H1 (cell line): Measurements from ENCODE around the gene CDH16. TPM values are rescaled to one million over a fixed set of nuclear protein-coding genes. Genes with fewer than 3 reads are reported as not detected.

Experiments used
- CTCF ChIA-PET: fragments of 300-600 bp; sonication (Branson Sonifier 250); formaldehyde crosslinking; loops from one replicate; lab custom pipeline; 2021; ENCODE audit not compliant: partially characterized antibody; lab: Charles Lee
- POLR2A ChIA-PET: fragments of 300-600 bp; sonication (Branson Sonifier 250); formaldehyde crosslinking; loops from one replicate; lab custom pipeline; 2021; ENCODE audit warnings: inconsistent platforms; ENCODE audit not compliant: partially characterized antibody; lab: Charles Lee
- DNase-seq, 2 experiments: peaks; one replicate each; pipeline versions ENCODE4 v3.0.0 to v3.0.0-alpha.2; 2010 to 2022; ENCODE audit warnings: low spot score in 2 of 2, low read depth in 1 of 2, mixed read lengths in 1 of 2
- FAIRE-seq: peaks from 2 replicates; lab custom pipeline; 2011; peaks lifted over from hg19 to GRCh38; lab: Jason Lieb, UNC
- H2AFZ ChIP-seq: 2 replicates; pipeline ENCODE4 v1.8.1; 2012; ENCODE audit warnings: low read length, inconsistent platforms
- H2AK5ac ChIP-seq: 2 replicates; pipeline ENCODE4 v1.6.1; 2013; ENCODE audit warnings: low read depth, low read length
- H2BK120ac ChIP-seq: replicated peaks from 2 replicates; pipeline ENCODE3; 2013; ENCODE audit warnings: low read depth, low read length, inconsistent platforms
- H2BK12ac ChIP-seq: 2 replicates; pipeline ENCODE4 v1.6.1; 2013; ENCODE audit warnings: low read depth, low read length
- H2BK15ac ChIP-seq: 2 replicates; pipeline ENCODE4 v1.6.1; 2013; ENCODE audit warnings: low read length
- H2BK20ac ChIP-seq: 2 replicates; pipeline ENCODE4 v1.6.1; 2013; ENCODE audit warnings: low read length
- H2BK5ac ChIP-seq: 2 replicates; pipeline ENCODE4 v1.6.1; 2013; ENCODE audit warnings: low read depth, low read length
- H3K14ac ChIP-seq: 2 replicates; pipeline ENCODE4 v1.6.1; 2013; ENCODE audit warnings: inconsistent platforms; ENCODE audit not compliant: insufficient read length
- H3K18ac ChIP-seq: 2 replicates; pipeline ENCODE4 v1.6.1; 2013; ENCODE audit warnings: low read length; ENCODE audit errors: extremely low read depth
- H3K23ac ChIP-seq: 2 replicates; pipeline ENCODE4 v1.6.1; 2013; ENCODE audit warnings: inconsistent platforms; ENCODE audit not compliant: insufficient read length
- H3K23me2 ChIP-seq: 2 replicates; pipeline ENCODE4 v1.6.1; 2013; ENCODE audit warnings: low read depth, low read length
- H3K27ac ChIP-seq: 2 replicates; pipeline ENCODE4 v1.6.1; 2011; ENCODE audit warnings: low read depth, low read length, inconsistent platforms
- H3K27me3 ChIP-seq, 4 experiments: replicated peaks in 1 of 4; 1 replicate in 1 of 4; 2 replicates in 3 of 4; pipeline versions ENCODE4 v1.6.1 to v1.8.1; 2011 to 2013; ENCODE audit warnings: low read length in 3 of 4, mild to moderate bottlenecking in 3 of 4, inconsistent platforms in 2 of 4, mixed read lengths in 2 of 4, moderate library complexity in 1 of 4; ENCODE audit not compliant: control insufficient read depth in 3 of 4, insufficient read depth in 3 of 4; ENCODE audit errors: extremely low read depth in 1 of 4
- H3K36me3 ChIP-seq, 4 experiments: 2 replicates each; pipeline versions ENCODE4 v1.6.1 to v1.8.1; 2011 to 2013; ENCODE audit warnings: mild to moderate bottlenecking in 4 of 4, low read length in 3 of 4, moderate library complexity in 2 of 4, control low read depth in 1 of 4, inconsistent platforms in 1 of 4; ENCODE audit not compliant: insufficient read depth in 4 of 4, control insufficient read depth in 2 of 4
- H3K4ac ChIP-seq: replicated peaks from 2 replicates; pipeline ENCODE3; 2013; ENCODE audit warnings: low read length, low read depth, mixed read lengths, inconsistent platforms; ENCODE audit not compliant: insufficient read length
- H3K4me1 ChIP-seq, 4 experiments: replicated peaks in 1 of 4; 1 replicate in 1 of 4; 2 replicates in 3 of 4; pipeline versions ENCODE4 v1.6.1 to v1.8.1; 2011 to 2013; ENCODE audit warnings: low read length in 3 of 4, inconsistent platforms in 2 of 4, mixed read lengths in 1 of 4; ENCODE audit not compliant: insufficient read depth in 4 of 4, control insufficient read depth in 3 of 4
- H3K4me2 ChIP-seq, 2 experiments: 2 replicates each; pipeline versions ENCODE4 v1.6.1 to v1.8.1; 2011 to 2013; ENCODE audit warnings: low read depth in 2 of 2, low read length in 2 of 2, control low read depth in 1 of 2, inconsistent platforms in 1 of 2, mild to moderate bottlenecking in 1 of 2; ENCODE audit not compliant: insufficient read depth in 1 of 2
- H3K4me3 ChIP-seq, 4 experiments: fragments of 200-600, 300-600 bp in 1 of 4; sonication (generic), shearing (Covaris generic), sonication (Bioruptor Twin) in 1 of 4; 2 replicates each; pipeline versions ENCODE4 v1.5.1 to v1.8.1; 2011 to 2016; ENCODE audit warnings: low read length in 4 of 4, low read depth in 3 of 4, control low read depth in 2 of 4, inconsistent platforms in 2 of 4, mild to moderate bottlenecking in 2 of 4, mixed read lengths in 1 of 4, moderate library complexity in 1 of 4; ENCODE audit not compliant: insufficient read depth in 2 of 4; ENCODE audit errors: extremely low read depth in 1 of 4
- H3K56ac ChIP-seq: replicated peaks from 2 replicates; pipeline ENCODE3; 2013; ENCODE audit warnings: low read depth, mild to moderate bottlenecking, mixed read lengths, low read length, inconsistent platforms; ENCODE audit not compliant: insufficient read length
- H3K79me1 ChIP-seq: 2 replicates; pipeline ENCODE4 v1.6.1; 2013; ENCODE audit warnings: low read depth, low read length, control low read depth
- H3K79me2 ChIP-seq, 2 experiments: 2 replicates each; pipeline versions ENCODE4 v1.6.1 to v1.8.1; 2012 to 2013; ENCODE audit warnings: low read length in 2 of 2, mild to moderate bottlenecking in 2 of 2, inconsistent platforms in 1 of 2; ENCODE audit not compliant: insufficient read depth in 2 of 2, control insufficient read depth in 1 of 2
- H3K9ac ChIP-seq, 4 experiments: replicated peaks in 1 of 4; 1 replicate in 1 of 4; 2 replicates in 3 of 4; pipeline versions ENCODE4 v1.6.1 to v1.8.1; 2011 to 2013; ENCODE audit warnings: low read depth in 3 of 4, low read length in 3 of 4, control low read depth in 2 of 4, mild to moderate bottlenecking in 2 of 4, moderate library complexity in 2 of 4, inconsistent platforms in 1 of 4; ENCODE audit errors: extremely low read depth in 1 of 4
- H3K9me3 ChIP-seq, 2 experiments: 2 replicates each; pipeline versions ENCODE4 v1.6.1 to v1.8.1; 2012 to 2013; ENCODE audit warnings: mild to moderate bottlenecking in 2 of 2, moderate library complexity in 2 of 2, control low read depth in 1 of 2, inconsistent platforms in 1 of 2, low read depth in 1 of 2, low read length in 1 of 2, mixed read lengths in 1 of 2; ENCODE audit not compliant: insufficient read depth in 2 of 2
- H4K20me1 ChIP-seq, 2 experiments: replicated peaks in 1 of 2; 2 replicates each; pipeline versions ENCODE3 to v1.8.1; 2011 to 2013; ENCODE audit warnings: inconsistent platforms in 2 of 2, low read length in 2 of 2, mild to moderate bottlenecking in 1 of 2; ENCODE audit not compliant: insufficient read depth in 2 of 2, control insufficient read depth in 1 of 2
- H4K5ac ChIP-seq: 2 replicates; pipeline ENCODE4 v1.6.1; 2013; ENCODE audit warnings: low read length, low read depth, mixed read lengths, inconsistent platforms; ENCODE audit not compliant: insufficient read length
- H4K8ac ChIP-seq: 2 replicates; pipeline ENCODE4 v1.8.0; 2013; ENCODE audit warnings: mild to moderate bottlenecking, moderate library complexity, low read length, inconsistent platforms; ENCODE audit not compliant: insufficient read depth; ENCODE audit errors: extremely low read depth
- H4K91ac ChIP-seq: replicated peaks from 2 replicates; pipeline ENCODE3; 2013; ENCODE audit warnings: low read length, mixed read lengths, inconsistent platforms; ENCODE audit not compliant: insufficient read length
- TBP ChIP-seq: IDR thresholded peaks from 2 replicates; pipeline ENCODE4 v1.6.1; 2011; ENCODE audit warnings: low read depth, low read length, improper control_type of control experiment
- WGBS, 2 experiments: shearing (Covaris generic) in 1 of 2; methylation state at CpG; one replicate each; pipeline versions ENCODE4 v1.1.6 to v1.1.7; 2013 to 2015; ENCODE audit warnings: low lambda C conversion rate in 2 of 2, mixed read lengths in 2 of 2, inconsistent platforms in 1 of 2, low coverage in 1 of 2, missing lambda C conversion rate in 1 of 2; ENCODE audit not compliant: insufficient replicate concordance in 2 of 2, insufficient coverage in 1 of 2, insufficient read length in 1 of 2; ENCODE audit errors: extremely low coverage in 1 of 2, missing lambda C conversion rate in 1 of 2; 5-methylcytosine and 5-hydroxymethylcytosine counted together
- polyA plus RNA-seq, 7 experiments: library from polyadenylated mRNA; depleted of rRNA in 3 of 7; stranded (reverse) in 5 of 7; unstranded in 2 of 7; fragments of >200 nt in 5 of 7; fragments of 200-250 nt in 2 of 7; gene quantifications; 1 replicate in 5 of 7; 2 replicates in 1 of 7; 4 replicates in 1 of 7; pipeline versions ENCODE4 v1.2.1 to v1.2.3, GENCODE V29; 2011 to 2013; ENCODE audit warnings: missing spikeins in 2 of 7, mixed read lengths in 2 of 7
- total RNA-seq: library from RNA; stranded (reverse); fragmentation: NEBNext Ultra II Directional; extraction: Animal tissue kit (Norgen Biotek cat#: 25700); gene quantifications from 2 replicates; pipeline ENCODE4 v1.2.1, GENCODE V29; 2021

The CDH16 gene
- total and polyA plus RNA-seq, 2 of the 8 experiments (the other 6 are each of a cell fraction or from before 2014, with no cell fraction given): not detected

GRCh38 chr16:66950971-66951790 is 32.5 kb upstream of the CDH16 start:
- no peak overlapping the region for H3K4me3 ChIP-seq
- FAIRE-seq (no peak), DNase-seq (no peak)
- H3K27me3 ChIP-seq: peaks cover 10 to 34% (median 32%) of the 10 kb centered on the region in 4 experiments
- no peak overlapping the region for H3K9ac ChIP-seq
- no peak overlapping the region for H2BK20ac ChIP-seq
- H2BK12ac ChIP-seq: no peak overlapping the region
- H4K91ac ChIP-seq: no peak overlapping the region
- peaks cover 2% of the 10 kb centered on the region; the same call in 1 of the 2 replicates for H3K23me2 ChIP-seq
- ChIA-PET POLR2A (no interaction called here), CTCF (interaction anchor here (0.6 to 3.0 kb wide), 8 partner anchors 14 to 259 kb away, joined by 3 to 15 read pairs (median 4); partner anchors contain the start of gene ELMO3)
- H4K8ac ChIP-seq: no peak overlapping the region
- no peak overlapping the region for H3K14ac ChIP-seq
- H3K79me2 ChIP-seq: no peaks in the 10 kb centered on the region
- H3K4me2 ChIP-seq: no peak overlapping the region
- H3K23ac ChIP-seq: no peak overlapping the region
- H2AFZ ChIP-seq: no peak overlapping the region
- no peaks in the 10 kb centered on the region for H3K9me3 ChIP-seq
- H3K4me1 ChIP-seq: peaks cover 0 to 5% (median 1%) of the 10 kb centered on the region in 4 experiments; a peak in 2 of 7 replicates
- no peak overlapping the region for H3K56ac ChIP-seq
- no peak overlapping the region for H2BK120ac ChIP-seq
- 87% methylated on average over 4 of the region's 4 CpGs; no CpG with 5 or more reads in 1 of the 2 experiments for WGBS, 2 experiments
- no peak overlapping the region for H2BK15ac ChIP-seq
- no peak overlapping the region for H3K27ac ChIP-seq
- no peak overlapping the region for H2AK5ac ChIP-seq
- no peak overlapping the region for H4K5ac ChIP-seq
- H4K20me1 ChIP-seq: no peaks in the 10 kb centered on the region
- H3K79me1 ChIP-seq: no peaks in the 10 kb centered on the region
- no peak overlapping the region for H2BK5ac ChIP-seq
- H3K18ac ChIP-seq: no peak overlapping the region
- H3K36me3 ChIP-seq: no peaks in the 10 kb centered on the region
- no peak overlapping the region for H3K4ac ChIP-seq
- no peak for TF ChIP-seq TBP
